GM21737 (cell line): ENCODE results near the gene IL9.

Experiments used
- ATAC-seq: cut with Tn5 transposase; IDR thresholded peaks from one replicate; pipeline ENCODE4 v1.9.1; 2021; ENCODE audit warnings: mild to moderate bottlenecking, moderate library complexity; ENCODE audit not compliant: unreplicated experiment

IL9 gene

DNA sequence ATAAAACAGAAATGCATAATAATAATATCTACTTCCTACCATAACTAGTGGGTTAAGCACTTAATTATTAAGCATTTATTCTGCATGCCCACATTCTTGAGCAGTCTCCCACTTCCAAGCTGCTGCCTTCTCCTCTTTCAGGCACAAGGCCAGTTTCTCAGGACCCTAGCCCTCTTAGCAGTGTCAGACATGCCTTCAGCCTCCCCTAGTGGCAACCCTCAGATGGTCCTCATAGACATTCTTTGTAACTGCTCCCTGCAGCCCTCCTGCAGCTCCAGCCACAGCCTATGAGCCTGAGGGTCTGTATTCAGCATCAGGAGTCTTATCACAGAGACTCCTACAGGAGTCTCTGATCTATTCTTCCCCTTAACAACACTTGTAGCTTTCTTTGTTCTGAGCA lies 3.9 kb downstream of the IL9 start:
- ATAC-seq = no peak

DNA sequence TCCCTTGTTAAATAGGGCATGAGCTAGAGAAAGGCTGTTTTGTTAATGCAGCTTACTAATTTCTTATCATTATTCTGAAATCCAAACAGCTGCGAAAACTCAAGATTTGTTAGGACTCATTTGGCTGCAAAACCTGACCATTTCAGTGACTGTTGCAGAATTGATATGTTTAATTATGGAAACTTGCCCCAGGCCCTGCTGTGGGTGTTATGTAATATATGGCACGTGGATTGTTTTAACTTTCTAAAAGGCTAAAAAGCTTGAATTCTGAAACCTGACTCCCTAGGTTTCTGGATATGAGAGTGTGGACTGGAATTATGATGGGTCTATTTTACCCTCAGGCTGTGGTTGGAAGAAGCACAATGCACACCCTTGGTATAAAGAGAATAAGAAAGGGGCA lies 4.4 kb downstream of the IL9 start:
- no peak for ATAC-seq

DNA sequence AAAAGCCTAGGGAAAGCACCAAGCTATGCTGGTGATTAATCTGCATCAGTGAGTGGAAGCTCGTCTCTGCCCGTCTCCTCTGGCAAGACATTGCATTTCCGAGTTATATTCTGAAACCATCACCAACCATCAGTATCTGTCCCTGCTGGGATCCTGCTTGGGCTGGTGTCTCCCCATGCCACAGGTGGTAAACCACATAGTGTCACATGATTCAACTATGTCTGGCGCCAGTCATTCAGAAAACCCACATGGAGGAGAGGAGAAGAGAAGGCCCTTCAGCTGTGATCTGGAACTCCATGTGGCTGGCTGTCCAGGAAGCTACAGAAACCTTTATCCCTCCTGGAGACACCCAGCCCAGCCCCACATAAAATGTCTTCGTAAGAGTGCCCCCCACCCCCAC lies 4.8 kb downstream of the IL9 start:
- ATAC-seq = peak; percentile 48

DNA sequence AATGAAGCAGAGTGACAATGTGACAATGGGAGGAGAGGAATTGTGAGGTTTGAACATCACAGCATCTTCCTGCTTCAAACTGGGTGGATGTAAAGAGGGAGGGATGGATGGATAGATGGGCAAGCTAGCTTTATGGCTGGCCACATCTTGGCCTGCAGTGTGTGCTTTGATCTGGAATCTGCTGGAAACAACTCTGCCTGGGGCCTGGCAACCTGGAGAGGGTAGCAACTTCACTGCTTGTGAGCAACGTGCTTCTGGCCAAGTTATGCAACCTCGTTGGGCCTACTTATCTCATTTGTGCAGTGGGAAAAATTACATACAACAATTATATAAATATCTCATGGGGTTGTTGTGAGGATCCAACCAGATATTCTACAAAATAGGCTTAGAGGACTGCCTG lies 5.3 kb downstream of the IL9 start:
- ATAC-seq = no peak

DNA sequence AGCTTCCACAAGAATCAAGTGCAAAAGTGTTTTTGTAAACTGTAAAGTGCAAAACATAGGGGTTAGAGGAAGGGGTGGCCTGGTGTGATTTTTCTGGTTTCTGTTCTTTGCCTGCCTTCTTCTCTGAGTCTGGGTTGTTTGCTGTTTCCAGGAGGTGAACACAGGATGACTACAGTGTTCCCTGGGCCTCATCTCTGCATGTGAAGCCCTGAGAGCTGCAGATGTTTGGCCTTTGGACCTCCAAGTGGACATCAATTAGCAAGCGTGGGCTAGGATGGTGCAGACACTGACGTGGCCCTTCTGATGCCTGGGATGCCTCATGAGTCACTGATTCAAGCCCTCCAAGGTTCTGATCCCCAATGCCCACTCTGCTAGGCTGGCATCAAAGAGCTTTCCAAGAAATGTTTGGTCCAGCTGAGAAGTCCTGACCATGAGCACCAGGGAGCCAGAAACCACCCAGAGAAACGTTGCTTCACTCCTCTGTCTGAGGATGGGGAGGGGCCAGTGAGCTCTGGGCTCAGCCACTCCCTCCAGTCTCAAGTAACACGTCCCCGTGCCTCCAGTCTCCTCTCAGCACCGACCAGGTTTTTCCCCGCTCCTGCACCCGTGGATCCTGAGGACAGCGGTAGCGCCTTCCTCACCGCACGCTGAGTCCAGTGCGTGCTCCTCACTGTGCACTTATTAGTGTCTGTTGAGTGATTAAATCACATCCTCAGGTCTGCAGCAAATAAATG lies 7.6 kb downstream of the IL9 start:
- no peak for ATAC-seq

DNA sequence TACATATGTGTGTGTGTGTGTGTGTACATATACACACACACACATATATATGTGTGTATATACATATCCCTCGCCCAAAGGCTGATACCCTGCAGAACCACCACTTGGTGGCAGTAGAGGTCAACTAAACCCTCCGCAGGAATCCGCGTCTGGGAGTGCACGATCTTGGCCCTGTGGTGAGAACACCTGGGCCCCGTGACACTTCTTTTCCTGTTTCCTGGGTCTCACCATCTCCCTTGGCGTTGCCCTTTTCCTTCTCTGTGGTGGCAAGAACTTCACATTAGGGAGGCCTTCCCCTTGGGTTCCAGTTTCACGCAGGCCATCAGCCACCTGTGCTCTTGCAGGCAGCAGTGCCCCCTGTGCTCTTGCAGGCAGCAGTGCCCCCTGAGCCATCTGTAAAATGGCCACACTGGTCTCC lies 8.2 kb downstream of the IL9 start:
- peak; percentile 88 for ATAC-seq

DNA sequence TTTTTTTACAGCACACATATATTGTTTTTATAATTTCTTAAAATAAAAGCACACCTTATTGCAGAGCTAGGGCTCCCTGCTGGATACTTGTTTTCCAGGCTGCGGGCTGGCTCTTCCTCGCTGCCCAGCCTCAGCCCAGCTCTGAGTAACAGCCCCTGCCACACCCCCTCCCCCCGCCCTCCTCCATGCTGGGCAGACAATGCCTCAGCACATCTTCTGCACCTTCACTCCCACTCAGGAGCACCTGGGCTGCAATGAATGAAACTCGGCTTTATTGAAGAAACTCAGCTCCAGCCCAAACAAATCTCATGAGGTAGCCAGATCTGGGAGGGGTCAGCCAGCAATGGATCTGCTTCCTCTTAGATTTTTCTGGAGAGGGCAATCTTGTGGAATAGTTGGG lies 9.5 kb downstream of the IL9 start:
- no peak for ATAC-seq

DNA sequence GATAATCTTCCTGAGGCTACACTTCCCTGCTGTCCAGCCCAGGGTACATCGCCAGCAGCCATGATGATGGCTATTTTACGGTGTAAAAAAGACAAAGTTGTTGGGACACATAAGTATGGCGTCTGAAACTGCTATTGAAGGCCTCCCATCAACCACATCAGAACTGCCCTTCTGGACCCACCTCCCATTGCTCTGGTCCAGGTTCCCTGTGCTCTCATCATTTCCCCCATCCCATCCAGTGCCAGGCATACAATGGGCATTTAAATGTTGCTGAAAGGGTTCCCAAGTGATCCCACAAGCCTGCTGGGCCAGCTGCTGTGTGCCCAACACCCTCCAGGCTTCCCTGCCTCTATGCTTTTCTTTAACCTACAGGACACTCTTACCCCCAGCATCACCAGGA lies 10.6 kb downstream of the IL9 start:
- ATAC-seq = no peak

DNA sequence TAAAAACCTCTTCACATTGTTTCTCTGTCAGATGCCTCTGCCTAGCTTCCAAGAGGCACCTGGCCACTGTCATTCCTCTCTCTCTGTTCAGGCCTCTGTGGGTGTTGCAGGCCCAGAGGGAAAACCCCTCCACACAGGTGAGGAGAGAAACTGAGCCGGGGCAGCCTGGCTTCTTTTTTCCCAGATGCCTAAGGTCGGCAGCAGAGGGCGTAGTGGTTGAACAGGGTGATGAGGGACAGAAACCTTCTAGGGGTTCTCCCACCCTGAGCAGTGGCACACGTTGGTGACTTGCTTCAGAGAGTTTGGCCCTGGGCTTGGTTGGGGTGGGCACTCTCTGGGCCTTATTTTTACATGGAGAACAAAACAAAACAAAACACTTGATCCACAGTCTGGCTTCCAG lies 12.2 kb downstream of the IL9 start:
- no peak for ATAC-seq

DNA sequence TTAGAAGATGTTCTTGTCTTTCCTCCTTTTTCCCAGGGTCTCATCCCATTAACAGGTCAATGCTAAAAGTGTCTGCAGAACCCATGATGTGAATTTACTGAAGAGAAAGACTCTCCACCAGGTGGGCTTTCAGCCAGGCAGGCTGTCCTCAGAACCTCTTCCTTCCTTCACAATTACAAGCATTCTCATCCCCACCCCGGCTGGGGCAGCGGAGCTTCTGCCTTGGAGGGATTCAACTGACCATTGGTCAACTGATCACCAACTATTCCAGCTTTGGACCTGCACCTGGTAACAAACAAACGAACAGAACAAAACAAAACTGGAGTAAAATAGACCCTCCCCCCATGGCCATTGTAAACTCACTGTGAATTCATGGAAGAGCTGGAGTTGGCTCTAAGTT lies 12.6 kb downstream of the IL9 start:
- ATAC-seq = no peak

DNA sequence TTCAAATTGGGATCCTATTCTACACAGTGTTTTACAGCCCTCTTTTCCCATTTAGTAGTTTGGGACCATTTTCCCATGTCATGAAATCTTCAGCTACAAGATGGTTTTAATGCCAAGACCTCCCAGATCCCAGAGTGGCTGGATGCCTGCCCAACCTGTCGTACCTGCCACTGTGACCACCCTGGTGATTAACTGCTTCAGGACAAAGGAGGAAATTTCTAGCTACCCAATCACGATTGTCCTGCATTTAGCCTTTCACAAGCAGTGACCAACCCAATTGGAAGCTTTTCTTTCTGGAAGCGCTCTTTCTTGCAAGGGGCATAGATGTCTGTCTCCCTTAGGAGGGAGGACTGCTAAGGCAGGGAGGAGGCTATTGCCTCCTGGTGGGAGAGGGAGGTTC lies 13.8 kb downstream of the IL9 start:
- no peak for ATAC-seq

DNA sequence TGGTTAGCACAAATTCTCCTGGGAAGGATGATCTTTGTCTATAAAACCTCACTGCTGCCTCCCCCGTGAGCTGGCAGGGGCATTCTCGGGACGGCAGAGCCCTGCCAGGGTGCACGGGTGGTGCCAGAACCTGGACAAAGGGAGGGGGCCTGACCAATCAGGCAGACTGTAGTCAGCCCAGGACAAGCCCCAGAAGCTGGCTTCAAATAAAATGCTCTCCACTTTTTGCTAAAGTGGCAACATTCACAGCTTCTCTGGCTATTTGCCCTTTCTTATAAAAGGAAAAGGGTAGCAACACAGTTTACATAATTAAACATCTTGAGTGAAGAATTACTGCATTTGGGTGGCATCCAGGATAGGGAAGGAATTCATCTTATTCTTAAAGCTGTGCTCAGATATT lies 14.4 kb downstream of the IL9 start:
- ATAC-seq = no peak

DNA sequence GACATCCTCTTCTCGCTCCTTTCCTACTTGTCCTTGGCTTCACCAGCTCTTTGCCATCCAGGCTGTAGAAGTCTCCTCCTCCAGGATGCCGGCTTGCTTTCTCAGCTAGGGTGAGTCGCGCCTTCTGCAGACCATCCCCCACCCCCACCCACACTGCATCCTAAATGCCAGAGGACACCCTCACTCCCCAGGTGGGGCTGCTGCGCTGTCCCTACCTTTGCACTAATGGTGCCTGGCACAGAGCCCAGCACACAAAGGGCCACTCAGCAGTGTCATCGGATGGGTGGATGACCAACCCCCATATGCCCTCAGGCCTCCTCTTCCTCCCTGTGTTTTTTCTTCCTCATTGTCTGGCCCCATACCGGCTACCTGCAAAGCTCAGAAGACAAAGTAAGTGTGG lies 14.8 kb downstream of the IL9 start:
- ATAC-seq = no peak

DNA sequence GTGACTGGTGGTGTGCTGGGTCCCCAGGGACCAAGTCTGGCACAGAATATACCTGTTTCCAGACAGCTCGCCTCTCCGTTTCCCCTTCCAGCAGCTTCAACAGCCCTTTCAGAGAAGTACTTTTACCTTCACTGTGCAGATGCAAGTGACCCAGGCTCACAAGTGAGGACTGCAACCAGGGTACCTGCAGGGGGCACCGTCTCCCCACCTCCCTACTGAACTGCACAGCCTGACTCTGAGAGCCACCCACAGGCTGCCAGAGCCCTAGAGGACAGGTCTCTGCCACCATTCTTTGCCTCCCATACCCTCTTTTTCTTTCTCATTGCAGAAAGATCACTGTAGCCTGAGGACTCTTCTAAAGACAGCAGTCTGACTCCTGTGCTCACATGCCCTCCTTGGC lies 15.4 kb downstream of the IL9 start:
- ATAC-seq = no peak

DNA sequence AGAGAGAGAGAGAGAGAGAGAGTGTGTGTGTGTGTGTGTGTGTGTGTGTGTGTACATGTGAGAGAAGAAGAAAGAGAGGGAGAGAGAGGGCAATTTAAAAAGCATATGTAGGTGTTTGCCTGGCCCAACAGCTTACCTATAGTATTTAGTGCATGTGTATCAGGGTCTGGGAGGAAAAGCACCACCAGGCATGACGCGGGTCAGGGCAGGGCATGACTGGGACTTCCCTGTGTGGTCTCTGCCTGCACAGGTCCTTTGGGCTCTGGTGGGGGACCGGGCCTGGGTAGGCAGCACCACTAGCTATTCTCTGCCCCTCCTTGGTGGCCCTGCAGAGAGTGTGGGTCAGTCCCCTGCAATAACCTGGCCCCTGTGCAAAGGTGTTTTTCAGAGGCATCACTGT lies 16.1 kb downstream of the IL9 start:
- ATAC-seq = no peak

DNA sequence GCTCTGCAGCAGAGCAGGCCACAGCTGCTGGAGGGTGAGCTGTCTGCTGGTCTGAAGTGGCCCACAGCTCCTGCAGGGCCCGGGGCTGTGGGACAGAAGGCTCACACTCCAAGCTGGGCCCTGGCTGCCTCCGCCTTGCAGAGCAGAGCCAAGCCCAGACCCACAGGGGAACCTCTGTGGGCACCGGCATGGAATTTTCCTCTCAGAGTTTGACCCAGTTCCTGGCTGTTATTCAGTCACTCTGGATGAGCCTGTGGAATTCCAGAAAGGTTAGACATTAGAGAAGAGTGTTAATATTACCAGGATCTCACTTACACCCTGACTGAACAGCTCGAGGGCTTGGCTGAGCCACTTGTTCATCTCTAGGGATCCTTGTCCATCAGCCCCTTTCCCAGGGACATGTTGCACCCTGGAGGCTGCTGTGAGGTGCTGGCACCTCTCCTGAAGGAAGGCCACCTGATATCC lies 17.5 kb downstream of the IL9 start:
- ATAC-seq = no peak

DNA sequence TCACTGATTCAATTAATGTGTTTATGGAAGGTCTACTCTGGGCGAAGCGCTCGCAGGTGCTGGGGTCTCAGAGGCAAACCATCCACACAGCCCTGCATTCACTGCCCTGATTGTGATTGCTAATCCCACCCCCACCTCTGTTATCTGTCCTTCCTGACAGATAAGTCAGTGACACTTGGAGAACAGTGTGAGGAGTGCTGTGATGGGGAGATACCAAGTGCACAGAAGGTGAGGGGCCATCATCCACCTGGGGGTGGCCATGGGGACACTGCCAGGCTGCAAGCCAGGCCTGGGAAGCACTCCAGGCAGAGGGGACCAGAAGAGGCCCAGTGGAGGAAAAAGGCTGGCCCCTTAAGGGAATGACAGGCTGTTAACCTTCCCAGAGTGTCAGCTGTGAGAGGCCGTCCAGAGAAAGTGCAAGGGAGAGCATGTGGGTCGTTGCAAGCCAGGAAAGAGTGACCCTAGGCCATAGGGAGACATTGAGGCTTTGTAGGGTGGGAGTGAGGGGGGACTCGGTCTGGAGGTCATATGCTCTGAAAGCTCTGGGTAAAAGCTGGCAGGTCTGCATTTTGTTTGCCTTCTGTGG lies 18.0 kb downstream of the IL9 start:
- ATAC-seq = no peak

DNA sequence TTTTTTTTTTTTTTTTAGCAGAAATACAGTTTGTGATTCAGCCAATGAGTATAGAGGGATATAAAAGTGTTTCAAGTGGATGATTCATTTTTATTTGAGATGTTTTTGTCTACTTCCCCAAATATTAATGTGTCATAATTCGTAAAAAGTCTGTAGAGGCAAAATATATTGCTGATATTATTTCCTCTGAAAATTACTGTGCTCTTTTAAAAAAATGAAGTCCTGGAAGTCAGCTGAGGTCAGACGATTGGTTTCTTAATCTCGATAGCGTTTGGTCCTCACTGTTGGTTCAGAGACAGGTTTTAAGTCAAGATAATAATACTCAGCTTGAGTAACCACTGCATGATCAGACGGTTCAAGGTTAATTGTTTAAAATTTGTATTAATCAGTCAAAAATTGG lies 19.5 kb downstream of the IL9 start:
- ATAC-seq = no peak

DNA sequence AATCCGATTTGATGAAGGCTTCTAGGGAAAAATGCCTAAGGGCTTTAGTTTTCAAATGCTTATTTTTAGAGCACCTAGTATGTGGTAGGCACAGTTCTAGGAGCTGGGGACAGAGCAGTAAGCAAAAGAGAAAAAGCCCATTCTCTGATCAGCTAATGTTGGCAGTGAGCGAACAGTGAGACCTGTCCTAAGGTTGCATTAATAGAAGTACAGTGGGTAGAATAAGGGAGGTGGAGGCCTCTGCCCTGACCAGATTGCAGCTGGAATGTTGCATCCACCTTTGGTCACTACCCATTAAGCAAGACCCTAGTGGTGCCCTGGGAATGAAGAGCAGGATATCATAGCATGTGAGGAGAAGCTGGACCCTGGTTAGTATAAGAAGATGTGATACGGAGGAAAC lies 20.1 kb downstream of the IL9 start:
- ATAC-seq = no peak

DNA sequence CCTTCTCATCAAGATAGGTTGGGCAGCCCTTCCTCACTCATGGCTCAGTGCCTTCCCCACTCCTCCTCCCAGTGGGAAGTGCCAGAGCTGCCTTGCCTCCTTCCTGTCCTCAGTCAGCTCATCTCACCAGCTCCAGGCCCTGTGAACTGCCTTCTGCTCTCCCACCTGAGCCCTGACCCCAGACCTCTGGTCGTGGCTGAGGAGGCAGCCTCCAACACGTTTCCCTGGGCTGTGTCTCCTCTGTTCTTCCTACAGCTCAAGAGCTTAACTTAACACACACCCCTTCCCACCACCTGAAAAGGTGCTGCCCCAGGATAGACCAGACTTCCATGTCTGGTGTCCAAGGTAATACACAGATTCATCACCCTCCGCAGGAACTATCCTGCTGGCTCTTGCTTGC lies 21.2 kb downstream of the IL9 start:
- ATAC-seq = no peak

DNA sequence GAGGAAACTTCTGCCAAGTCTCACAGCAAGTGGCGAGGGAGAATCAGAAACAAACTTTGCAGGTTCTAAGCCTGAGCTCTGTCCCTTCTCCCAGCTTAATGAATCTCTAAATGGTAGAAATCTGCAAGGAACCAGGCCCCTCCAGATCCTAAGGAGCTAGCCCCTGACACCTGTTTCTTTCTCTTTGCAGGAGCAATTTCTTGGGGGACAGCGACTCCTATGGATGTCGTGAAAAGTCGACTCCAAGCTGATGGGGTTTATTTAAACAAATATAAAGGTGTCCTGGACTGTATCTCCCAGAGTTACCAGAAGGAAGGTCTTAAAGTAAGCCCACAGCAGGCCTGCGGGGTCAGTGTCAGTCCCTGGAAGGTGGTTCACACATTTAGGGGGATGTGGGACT lies 21.8 kb downstream of the IL9 start:
- ATAC-seq = no peak

DNA sequence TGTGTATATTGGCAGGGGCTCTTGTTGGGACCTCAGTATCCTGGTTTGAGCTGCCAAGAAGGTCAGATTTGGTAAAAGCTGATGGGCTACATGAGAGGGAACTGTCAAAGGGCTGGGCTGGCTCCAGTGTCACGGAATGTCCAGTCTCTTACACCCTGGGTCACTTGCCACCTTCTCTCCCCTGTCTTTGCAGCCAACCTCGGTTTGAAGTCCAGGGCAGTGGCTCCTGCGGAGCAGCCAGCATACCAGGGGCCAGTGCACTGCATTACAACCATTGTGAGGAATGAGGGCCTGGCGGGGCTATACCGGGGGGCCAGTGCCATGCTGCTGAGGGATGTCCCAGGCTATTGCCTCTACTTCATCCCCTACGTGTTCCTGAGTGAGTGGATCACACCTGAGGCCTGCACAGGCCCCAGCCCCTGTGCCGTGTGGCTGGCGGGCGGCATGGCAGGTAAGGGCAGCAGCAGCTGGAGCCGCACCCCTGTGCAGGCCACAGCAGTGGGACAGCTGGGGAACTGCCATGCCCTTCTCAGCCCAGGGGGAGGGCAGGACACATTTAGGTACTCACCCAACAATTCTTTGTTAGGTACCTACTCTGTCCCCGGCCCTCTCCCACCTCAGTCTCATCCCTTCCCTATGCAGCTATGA lies 24.2 kb downstream of the IL9 start:
- no peak for ATAC-seq
